ENCODE results near the gene NCK1. TPM values are rescaled to one million over a fixed set of nuclear protein-coding genes. Genes with fewer than 3 reads are reported as not detected.

Gene NCK1
- total RNA-seq, 1 experiment from 2014 or later: 25.6 TPM

GRCh38 chr3:136914739-136915138 is 52.7 kb downstream of the NCK1 start:
- intact Hi-C loops (cut with micrococcal nuclease): no loop called here
- no peaks in the 10 kb centered on the region for H3K4me1 ChIP-seq (ENCODE audit: control insufficient read depth in 1 of 2, insufficient read depth in 2 of 2, low read length in 2 of 2)
- no peaks in the 10 kb centered on the region for H3K36me3 ChIP-seq (ENCODE audit: control insufficient read depth in 1 of 2, insufficient read depth in 2 of 2, low read length in 2 of 2)
- H2AFZ ChIP-seq (ENCODE audit: low read depth, low read length, poor library complexity, severe bottlenecking): no peak overlapping the region
- peaks cover 5% of the 10 kb centered on the region; the same call in 1 of the 2 replicates for H4K20me1 ChIP-seq (ENCODE audit: insufficient read depth)
- TF ChIP-seq MAX (IDR thresholded peaks at IDR 0.05) (no peak), YY1 (IDR thresholded peaks at IDR 0.05; ENCODE audit: extremely low read depth, insufficient replicate concordance, low read depth, low read length) (no peak), CBX3 (IDR thresholded peaks at IDR 0.05; ENCODE audit: low read depth) (no peak), SRF (IDR thresholded peaks at IDR 0.05; ENCODE audit: low read depth) (no peak), JUND (IDR thresholded peaks at IDR 0.05) (no peak), REST (IDR thresholded peaks at IDR 0.05; ENCODE audit: low read depth) (no peak), ZFX (IDR thresholded peaks at IDR 0.05) (no peak), ELF1 (IDR thresholded peaks at IDR 0.05; ENCODE audit: borderline replicate concordance, low read depth) (no peak), EGR1 (IDR thresholded peaks at IDR 0.05; ENCODE audit: low read depth) (no peak), CEBPB (IDR thresholded peaks at IDR 0.05; ENCODE audit: low read depth) (no peak), SIN3A (IDR thresholded peaks at IDR 0.05; ENCODE audit: low read depth) (no peak), ZBTB33 (IDR thresholded peaks at IDR 0.05; ENCODE audit: extremely low read depth, insufficient replicate concordance, low read length) (no peak), RAD21 (IDR thresholded peaks at IDR 0.05; ENCODE audit: low read depth) (no peak)
- no peak overlapping the region for H3K4me2 ChIP-seq (ENCODE audit: low read length)
- BruUV-seq (replicated peaks): no TSS peak
- ATAC-seq: no peak
- no peak overlapping the region for H3K4me3 ChIP-seq (replicated peaks in 1 of 2; ENCODE audit: low read depth in 1 of 2, low read length in 2 of 2)
- H3K27me3 ChIP-seq (ENCODE audit: insufficient read depth, low read length): no peaks in the 10 kb centered on the region
- no peak overlapping the region for H3K27ac ChIP-seq (ENCODE audit: low read depth, low read length)
- ChIA-PET CTCF (no interaction called here), RAD21 (ENCODE audit: low non-redundant PET in 1 of 2, low total read pairs in 2 of 2, uncharacterized antibody in 2 of 2, unreplicated experiment in 2 of 2) (no interaction called here), POLR2A (no interaction called here)
- peaks cover 90% of the 10 kb centered on the region for H3K79me2 ChIP-seq (ENCODE audit: insufficient read depth, low read length)
- no peak overlapping the region for H3K9ac ChIP-seq (ENCODE audit: low read length)
- H3K9me3 ChIP-seq (ENCODE audit: control insufficient read depth in 1 of 2, insufficient read depth in 1 of 2, low read depth in 1 of 2, low read length in 2 of 2): peaks cover 0 to 8% of the 10 kb centered on the region in 2 experiments; a peak in 1 of 4 replicates
- no peak for DNase-seq (ENCODE audit: low read depth, low spot score)
- no peaks in the 10 kb centered on the region for H3K9me2 ChIP-seq (ENCODE audit: insufficient read depth)
